HG03108 (cell line): ENCODE data around the gene CRB1.

Source experiments
- ATAC-seq: cut with Tn5 transposase; IDR thresholded peaks from one replicate; pipeline ENCODE4 v1.9.1; 2021; ENCODE audit warnings: moderate library complexity; ENCODE audit not compliant: unreplicated experiment

Gene CRB1

GRCh38 chr1:197303463-197303862 lies 35.4 kb downstream of the CRB1 start:
- no peak for ATAC-seq

GRCh38 chr1:197304638-197305200 lies 36.7 kb downstream of the CRB1 start:
- no peak for ATAC-seq

- ATAC-seq: no peak
Measured at GRCh38 chr1:197305925-197306324, 37.9 kb downstream of the CRB1 start.

DNA sequence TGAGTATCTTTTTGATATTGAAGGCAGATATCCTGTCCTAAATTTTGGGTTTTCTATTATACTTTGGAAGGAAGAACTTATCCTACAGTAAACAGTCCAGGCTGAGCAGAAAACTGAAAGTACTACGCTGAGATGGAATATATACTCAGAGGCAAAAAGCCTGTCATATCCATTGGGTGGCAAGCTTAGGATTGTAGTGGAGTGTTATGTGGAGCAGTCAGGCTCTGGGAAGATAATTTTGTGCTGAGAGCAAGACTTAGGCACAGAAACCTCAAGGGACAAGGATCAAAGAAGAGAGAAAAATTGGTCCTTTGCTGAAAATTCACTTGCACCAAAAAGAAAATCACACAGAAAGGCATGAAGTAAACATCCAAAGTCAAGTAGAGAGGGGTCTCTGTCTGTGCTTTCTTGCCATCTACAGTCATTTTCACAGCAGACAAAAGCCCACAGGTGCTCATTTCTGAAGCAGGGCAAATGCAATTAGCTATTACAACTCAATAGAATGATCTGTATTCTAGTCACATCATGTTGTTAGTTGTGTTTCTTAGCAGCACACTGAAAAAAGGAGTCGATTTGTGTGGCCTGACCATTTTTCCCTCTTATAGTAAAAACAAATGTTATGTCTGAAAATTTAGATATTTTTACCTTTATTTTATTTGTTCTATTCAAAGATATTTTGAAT lies 38.5 kb downstream of the CRB1 start:
- no peak for ATAC-seq

- ATAC-seq: no peak
Measured at GRCh38 chr1:197307136-197307535, 39.1 kb downstream of the CRB1 start.

GRCh38 chr1:197307551-197307950 lies 39.5 kb downstream of the CRB1 start:
- no peak for ATAC-seq

GRCh38 chr1:197311081-197311480 lies 43.0 kb downstream of the CRB1 start:
- ATAC-seq: no peak

DNA sequence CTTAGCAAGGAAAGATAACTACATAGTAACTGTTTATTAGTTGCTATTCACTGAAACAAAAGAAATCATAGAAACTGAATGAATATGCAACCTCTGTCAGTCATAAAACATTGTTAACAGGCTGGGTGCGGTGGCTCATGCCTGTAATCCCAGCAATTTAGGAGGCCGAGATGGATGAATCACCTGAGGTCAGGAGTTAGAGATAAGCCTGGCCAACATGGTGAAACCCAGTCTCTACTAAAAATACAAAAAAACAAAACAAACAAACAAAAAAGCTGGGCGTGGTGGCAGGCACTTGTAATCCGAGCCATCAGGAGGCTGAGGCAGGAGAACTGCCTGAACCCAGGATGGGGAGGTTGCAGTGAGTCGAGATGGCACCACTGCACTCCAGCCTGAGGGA lies 44.1 kb downstream of the CRB1 start:
- ATAC-seq: no peak

DNA sequence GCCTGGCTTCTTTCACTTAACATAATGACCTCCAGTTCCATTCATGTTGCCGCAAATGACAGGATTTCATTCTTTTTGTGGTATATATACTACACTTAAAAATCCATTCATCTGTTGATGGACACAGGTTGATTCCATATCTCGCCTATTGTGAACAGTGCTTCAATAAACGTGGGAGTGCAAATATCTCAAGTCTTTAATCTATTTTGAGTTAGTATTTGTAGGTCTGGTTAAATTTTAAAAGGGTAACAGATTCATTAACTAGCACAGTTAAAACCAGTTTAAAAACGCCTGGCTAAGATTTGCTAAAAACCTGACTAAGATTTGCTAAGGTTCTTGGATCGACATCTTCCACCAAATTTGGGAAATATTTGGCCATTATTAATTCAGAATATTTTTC lies 45.7 kb downstream of the CRB1 start:
- ATAC-seq: no peak

GRCh38 chr1:197314682-197315081 lies 46.6 kb downstream of the CRB1 start:
- no peak for ATAC-seq

- no peak for ATAC-seq
Measured at GRCh38 chr1:197319631-197320030, 51.6 kb downstream of the CRB1 start.

DNA sequence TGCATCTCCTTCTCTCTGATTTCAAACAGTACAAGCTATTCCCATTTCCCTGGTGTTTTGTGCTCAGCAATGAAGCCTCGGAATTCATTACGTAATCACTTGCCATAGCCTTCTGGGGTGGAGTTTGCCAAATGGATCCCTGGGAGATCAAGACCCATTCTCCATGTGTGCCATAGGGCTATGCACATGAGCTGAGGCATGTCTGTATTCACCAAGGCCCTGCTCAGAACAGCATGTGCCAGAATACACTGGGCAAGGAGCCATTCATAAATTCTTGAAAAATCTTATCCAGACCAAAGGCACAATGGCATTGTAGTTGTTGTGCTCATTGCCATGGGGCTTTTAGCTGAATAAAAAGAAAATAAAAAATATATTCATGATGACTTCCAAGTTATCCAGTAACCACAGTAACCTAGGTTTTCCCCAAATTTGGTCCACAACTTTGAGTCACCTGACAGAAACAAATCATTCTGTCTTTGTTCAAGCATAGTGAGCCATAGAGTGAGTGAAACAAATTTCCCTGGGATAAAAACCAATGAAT lies 53.0 kb downstream of the CRB1 start:
- no peak for ATAC-seq

- no peak for ATAC-seq
Measured at GRCh38 chr1:197321811-197322210, 53.8 kb downstream of the CRB1 start.

DNA sequence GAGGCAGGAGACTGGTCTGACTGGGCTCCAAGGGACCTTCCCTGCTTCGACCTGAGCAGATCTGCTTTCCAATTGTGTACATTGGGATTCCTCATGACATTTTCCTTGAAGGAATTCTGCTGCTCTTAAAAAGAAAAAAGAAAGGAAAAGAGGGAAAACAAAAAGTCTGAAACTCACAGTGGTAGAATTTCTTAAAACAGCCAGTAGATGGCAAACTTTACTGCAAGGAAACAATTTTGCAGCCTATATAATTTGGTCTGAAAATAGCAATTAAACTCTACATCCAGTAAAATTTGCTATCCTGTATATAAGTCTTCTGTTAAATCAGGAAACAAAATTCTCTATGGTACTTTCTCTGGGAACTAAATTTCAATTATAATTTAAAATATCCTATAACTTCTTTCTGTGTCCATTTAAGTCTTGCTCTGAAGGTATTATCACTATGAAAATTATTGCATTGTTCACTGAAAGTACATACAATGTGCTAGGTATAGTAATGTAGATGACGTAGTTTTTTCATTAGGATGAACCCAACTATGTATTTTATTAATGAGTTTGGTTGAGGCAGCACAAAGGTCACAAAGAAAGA lies 59.8 kb downstream of the CRB1 start:
- ATAC-seq: no peak

- ATAC-seq: no peak
Measured at GRCh38 chr1:197330213-197330612, 62.2 kb downstream of the CRB1 start.

- no peak for ATAC-seq
Measured at GRCh38 chr1:197331565-197331964, 63.5 kb downstream of the CRB1 start.

DNA sequence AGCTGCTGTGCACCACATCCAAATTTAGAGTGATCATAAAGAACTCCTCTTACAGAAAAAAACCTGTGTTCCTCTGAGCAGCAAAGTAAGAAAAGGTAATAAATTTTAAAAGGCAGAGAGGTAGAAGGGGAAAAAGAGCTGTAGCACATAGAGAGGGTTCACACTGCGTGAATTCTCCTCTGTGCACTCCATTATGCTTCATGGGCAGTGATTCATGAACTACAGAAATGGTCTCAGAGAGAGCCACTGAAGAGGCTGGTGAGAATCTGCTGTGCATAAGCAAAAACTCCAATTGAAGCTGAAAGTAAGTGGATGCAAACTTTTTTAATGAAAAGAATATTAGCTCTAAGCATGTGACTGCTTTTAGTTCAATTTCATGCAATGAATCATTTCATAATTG lies 65.0 kb downstream of the CRB1 start:
- ATAC-seq: no peak

DNA sequence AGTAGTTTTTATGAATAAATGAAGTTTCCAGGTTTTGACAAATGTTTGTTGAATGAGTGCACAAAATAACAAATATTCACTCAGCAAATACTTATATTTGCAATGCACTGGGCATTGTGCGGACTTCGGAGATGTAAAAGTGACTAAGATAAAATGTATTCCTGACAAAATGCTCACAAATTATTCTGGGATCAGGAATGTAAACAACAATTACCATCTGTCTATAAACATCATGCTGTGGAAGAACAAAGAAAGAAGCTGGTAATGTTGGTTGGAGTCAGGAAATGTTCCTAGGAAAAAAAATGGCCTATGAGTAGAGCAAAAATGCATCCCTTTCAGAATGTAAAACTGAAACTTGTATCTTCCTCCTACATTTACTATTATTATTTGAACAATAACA lies 68.5 kb downstream of the CRB1 start:
- no peak for ATAC-seq

DNA sequence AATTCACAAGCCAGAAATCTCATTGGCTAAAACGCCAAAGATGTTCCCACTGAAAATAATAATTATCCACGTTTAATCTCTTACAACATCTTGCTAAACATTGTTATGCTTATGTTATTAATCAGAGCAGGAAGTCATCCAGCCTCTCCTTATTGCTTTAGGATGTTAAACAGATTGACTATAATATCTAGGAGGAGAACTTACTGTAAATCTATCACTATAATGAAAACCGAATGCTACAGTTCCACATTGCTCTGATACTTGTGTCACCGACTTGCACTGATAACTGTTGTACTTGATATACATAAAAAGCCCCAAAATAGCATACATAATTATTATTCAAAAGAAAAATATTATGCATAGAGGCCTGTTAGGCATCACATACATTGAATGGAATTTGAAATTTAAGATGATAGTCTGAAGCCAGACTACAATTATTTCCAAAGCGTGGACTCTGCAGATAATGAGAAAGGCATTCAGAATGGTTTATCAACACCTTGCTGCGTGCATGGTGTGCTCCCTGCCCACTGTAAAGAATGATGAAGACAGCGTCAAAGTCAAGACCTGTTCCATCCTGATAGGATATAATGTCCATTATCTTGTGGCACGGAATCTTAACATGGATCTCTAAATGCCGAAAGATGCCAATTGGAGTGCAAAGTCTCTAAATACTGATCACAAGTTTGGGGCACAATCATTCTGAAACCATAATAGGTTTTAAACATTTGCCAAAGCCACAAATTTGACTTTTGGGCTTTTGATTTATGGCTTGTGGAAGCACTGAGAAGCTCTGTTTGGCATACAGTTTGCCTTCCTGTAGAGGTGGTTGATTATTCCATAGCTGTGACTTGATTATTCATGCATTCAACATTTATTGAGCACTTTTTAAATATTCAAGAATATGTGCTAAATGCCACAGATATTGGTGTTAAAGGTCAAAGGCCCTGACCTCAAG lies 71.3 kb downstream of the CRB1 start:
- no peak for ATAC-seq

DNA sequence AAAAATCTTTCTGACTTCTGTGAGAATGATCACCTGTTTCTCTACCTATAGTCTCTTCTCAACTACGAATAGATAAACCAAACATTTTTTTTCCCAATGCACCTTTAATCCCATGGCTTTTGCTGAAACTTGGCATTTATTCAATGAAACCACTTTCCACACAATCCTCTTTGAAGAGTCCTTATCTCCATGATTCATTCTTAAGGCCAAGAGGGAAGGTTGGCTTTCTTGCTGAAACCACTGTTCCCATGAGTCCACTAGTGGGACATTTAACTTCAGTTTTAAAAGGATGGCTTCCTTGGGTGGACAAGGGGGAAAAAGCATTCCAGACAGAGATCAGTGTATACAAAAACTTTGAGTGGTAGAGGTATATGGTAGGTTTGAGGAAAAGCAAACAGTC lies 73.6 kb downstream of the CRB1 start:
- ATAC-seq: no peak

DNA sequence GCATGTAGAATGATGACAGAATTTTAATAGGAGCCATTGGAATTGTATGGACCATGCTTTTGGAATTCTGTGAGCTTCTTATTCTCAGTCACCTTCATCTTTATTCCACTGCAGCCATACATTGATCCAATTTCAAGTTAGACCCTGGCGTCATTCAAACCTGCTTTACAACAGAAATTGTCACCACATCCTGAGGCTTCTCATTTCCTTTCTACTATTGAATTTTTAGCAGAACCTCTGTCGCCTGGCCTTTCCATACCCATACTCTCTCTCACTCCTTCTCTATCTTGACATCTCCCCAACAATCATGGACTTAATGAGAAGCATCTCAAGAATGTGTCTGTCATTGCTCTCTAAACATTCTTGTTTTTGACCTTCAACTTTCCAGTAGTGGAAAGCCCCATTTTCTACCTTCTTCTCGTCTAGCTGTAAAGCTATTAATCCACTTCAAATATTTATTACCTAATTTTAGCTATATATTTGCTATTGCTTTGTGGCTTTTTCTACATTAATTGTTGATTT lies 74.1 kb downstream of the CRB1 start:
- no peak for ATAC-seq
